IMR-90 (cell line): ENCODE results near the gene SHISA8. TPM values are rescaled to one million over a fixed set of nuclear protein-coding genes. Genes with fewer than 3 reads are reported as not detected.

Experiments used
- ATAC-seq: fragments of 200-7000 bp; cut with Tn5 transposase; 2 replicates; pipeline ENCODE4 v1.9.1; 2020; ENCODE audit warnings: low read depth, mild to moderate bottlenecking, moderate library complexity
- BruUV-seq: library from RNA; stranded (reverse); fragments of 400-500 nt; replicated peaks from 2 replicates; lab custom pipeline; 2021; lab: Mats Ljungman, UMichigan
- CTCF ChIA-PET: fragments of 300-600 bp; formaldehyde crosslinking; extraction: SDS; loops from one replicate; lab custom pipeline; 2021; ENCODE audit warnings: antibody characterized with exemption; lab: Yijun Ruan, JAX
- POLR2A ChIA-PET: fragments of 300-600 bp; sonication (Branson Sonifier 250); formaldehyde crosslinking; loops from one replicate; lab custom pipeline; 2022; ENCODE audit warnings: antibody characterized with exemption; ENCODE audit not compliant: unreplicated experiment; lab: Charles Lee
- DNase-seq: peaks from one replicate; pipeline ENCODE4 v3.0.0; 2013
- H2AFZ ChIP-seq: replicated peaks from 2 replicates; pipeline ENCODE3; 2013; ENCODE audit warnings: low read length, mild to moderate bottlenecking; ENCODE audit not compliant: poor library complexity
- H2AK5ac ChIP-seq: 2 replicates; pipeline ENCODE4 v1.6.1; 2013; ENCODE audit warnings: low read depth, low read length, inconsistent platforms
- H2AK9ac ChIP-seq: replicated peaks from 2 replicates; pipeline ENCODE3; 2013; ENCODE audit warnings: mild to moderate bottlenecking, low read depth, low read length, moderate library complexity; ENCODE audit not compliant: poor library complexity
- H2BK120ac ChIP-seq: 2 replicates; pipeline ENCODE4 v1.6.1; 2013; ENCODE audit warnings: low read depth, low read length, inconsistent platforms
- H2BK15ac ChIP-seq: 3 replicates; pipeline ENCODE4 v1.6.1; 2013; ENCODE audit warnings: low read depth, low read length, inconsistent platforms
- H2BK20ac ChIP-seq: 2 replicates; pipeline ENCODE4 v1.6.1; 2013; ENCODE audit warnings: low read depth, mild to moderate bottlenecking, inconsistent platforms, low read length, moderate library complexity
- H2BK5ac ChIP-seq: 2 replicates; pipeline ENCODE4 v1.6.1; 2013; ENCODE audit warnings: mild to moderate bottlenecking, low read depth, low read length, inconsistent platforms; ENCODE audit not compliant: poor library complexity, severe bottlenecking
- H3K14ac ChIP-seq: replicated peaks from 2 replicates; pipeline ENCODE4 v1.6.1; 2013; ENCODE audit warnings: low read depth, low read length, inconsistent platforms
- H3K18ac ChIP-seq: 2 replicates; pipeline ENCODE4 v1.6.1; 2013; ENCODE audit warnings: low read depth, low read length, control low read depth
- H3K23ac ChIP-seq: 2 replicates; pipeline ENCODE4 v1.6.1; 2013; ENCODE audit warnings: low read depth, low read length, inconsistent platforms
- H3K27ac ChIP-seq: 2 replicates; pipeline ENCODE4 v1.5.1; 2013; ENCODE audit warnings: mild to moderate bottlenecking, control low read depth, low read length; ENCODE audit not compliant: insufficient read depth
- H3K27me3 ChIP-seq: 2 replicates; pipeline ENCODE4 v1.6.1; 2013; ENCODE audit warnings: low read length; ENCODE audit not compliant: control insufficient read depth, insufficient read depth
- H3K36me3 ChIP-seq: 2 replicates; pipeline ENCODE4 v1.6.1; 2013; ENCODE audit warnings: low read length, mixed read lengths; ENCODE audit not compliant: control insufficient read depth, insufficient read depth
- H3K4ac ChIP-seq: 2 replicates; pipeline ENCODE4 v1.6.1; 2013; ENCODE audit warnings: low read depth, low read length, inconsistent platforms
- H3K4me1 ChIP-seq: 2 replicates; pipeline ENCODE4 v1.6.1; 2013; ENCODE audit warnings: low read length, mixed read lengths; ENCODE audit not compliant: control insufficient read depth, insufficient read depth
- H3K4me2 ChIP-seq: 2 replicates; pipeline ENCODE4 v1.6.1; 2013; ENCODE audit warnings: low read depth, mild to moderate bottlenecking, control low read depth, low read length, moderate library complexity
- H3K4me3 ChIP-seq: 2 replicates; pipeline ENCODE4 v1.5.1; 2013; ENCODE audit warnings: low read depth, mild to moderate bottlenecking, control low read depth, low read length, moderate library complexity; ENCODE audit not compliant: insufficient read depth
- H3K56ac ChIP-seq: 2 replicates; pipeline ENCODE4 v1.6.1; 2013; ENCODE audit warnings: low read length, inconsistent platforms; ENCODE audit not compliant: insufficient read depth; ENCODE audit errors: extremely low read depth
- H3K79me1 ChIP-seq, 2 experiments: 2 replicates each; pipeline ENCODE4 v1.6.1; 2013; ENCODE audit warnings: low read length in 2 of 2, inconsistent platforms in 1 of 2, low read depth in 1 of 2
- H3K9ac ChIP-seq: 2 replicates; pipeline ENCODE4 v1.6.1; 2013; ENCODE audit warnings: low read depth, low read length, control low read depth
- H3K9me1 ChIP-seq: 2 replicates; pipeline ENCODE4 v1.6.1; 2013; ENCODE audit warnings: low read length, inconsistent platforms; ENCODE audit not compliant: insufficient read depth
- H3K9me3 ChIP-seq: 2 replicates; pipeline ENCODE4 v1.6.1; 2013; ENCODE audit warnings: low read length; ENCODE audit not compliant: control insufficient read depth, insufficient read depth
- H4K20me1 ChIP-seq: 2 replicates; pipeline ENCODE4 v1.6.1; 2013; ENCODE audit warnings: low read length, inconsistent platforms; ENCODE audit not compliant: insufficient read depth
- H4K5ac ChIP-seq: 2 replicates; pipeline ENCODE4 v1.6.1; 2013; ENCODE audit warnings: mild to moderate bottlenecking, low read depth, low read length, control low read depth
- H4K8ac ChIP-seq, 2 experiments: 2 replicates each; pipeline ENCODE4 v1.6.1; 2013; ENCODE audit warnings: low read depth in 2 of 2, low read length in 2 of 2, control low read depth in 1 of 2, inconsistent platforms in 1 of 2
- H4K91ac ChIP-seq: 2 replicates; pipeline ENCODE4 v1.6.1; 2013; ENCODE audit warnings: low read depth, low read length, inconsistent platforms; ENCODE audit not compliant: insufficient read depth
- RFX5 ChIP-seq: IDR thresholded peaks from 2 replicates; pipeline ENCODE4 v1.8.0; 2012; ENCODE audit warnings: low read depth, mild to moderate bottlenecking, low read length, moderate library complexity
- WGBS, 2 experiments: methylation state at CpG; one replicate each; pipeline versions ENCODE4 v1.1.5 to v1.1.7; 2013; ENCODE audit warnings: missing lambda C conversion rate in 2 of 2; ENCODE audit not compliant: insufficient read length in 1 of 2; ENCODE audit errors: extremely low coverage in 2 of 2; 5-methylcytosine and 5-hydroxymethylcytosine counted together
- dilution Hi-C: fragments of 300-500 bp; cut with HindIII; formaldehyde crosslinking; loops from one replicate; pipeline ENCODE4 v1.14.3; 2018; ENCODE audit warnings: low sequenced_read_pairs; ENCODE audit not compliant: unreplicated experiment
- in situ Hi-C: fragments of 300-500 bp; cut with MboI; formaldehyde crosslinking; loops from 3 replicates; pipeline ENCODE4 v1.14.3; 2019; ENCODE audit warnings: low sequenced_read_pairs, inconsistent platforms, mixed read lengths
- intact Hi-C: fragments of 100-400 bp; cut with micrococcal nuclease; formaldehyde crosslinking; loops from 2 replicates; pipeline ENCODE4 v1.10.0; 2022
- polyA plus RNA-seq, 3 experiments: library from polyadenylated mRNA; depleted of rRNA; stranded (reverse); fragments of >200 nt; gene quantifications; 2 replicates each; pipeline ENCODE4 v1.2.3, GENCODE V29; 2012; ENCODE audit warnings: low replicate concordance in 1 of 3
- total RNA-seq: library from RNA; depleted of rRNA; stranded (reverse); fragments of >200 nt; gene quantifications from 2 replicates; pipeline ENCODE4 v1.2.3, GENCODE V29; 2012

Gene SHISA8
- total and polyA plus RNA-seq, 2 of the 4 experiments (the other 2 are of a cell fraction): not detected

- Histone ChIP-seq H2AK9ac (no peak overlapping the region), H3K27me3 (no peaks in the 10 kb centered on the region), H4K91ac (no peak overlapping the region), H2AFZ (no peak overlapping the region), H2AK5ac (no peak overlapping the region), H3K27ac (no peak overlapping the region), H2BK15ac (no peak overlapping the region), H3K56ac (no peak overlapping the region), H3K9me1 (no peaks in the 10 kb centered on the region; the same call in none of the 2 replicates), H3K4ac (no peak overlapping the region), H3K14ac (no peak overlapping the region), H4K20me1 (no peaks in the 10 kb centered on the region; the same call in 1 of the 2 replicates), H2BK20ac (no peak overlapping the region), H3K9me3 (no peaks in the 10 kb centered on the region), H3K4me3 (no peak overlapping the region), H2BK120ac (no peak overlapping the region), H3K9ac (no peak overlapping the region), H4K5ac (no peak overlapping the region), H3K18ac (no peak overlapping the region), H3K4me2 (no peak overlapping the region), H3K4me1 (peaks cover 1% of the 10 kb centered on the region; the same call in 1 of the 2 replicates), H3K79me1 (0 out of 4 replicates have a peak, but pooled peaks cover 0 to 3% of the 10 kb centered on the region in 2 experiments), H2BK5ac (no peak overlapping the region), H4K8ac (no peak overlapping the region), H3K23ac (no peak overlapping the region), H3K36me3 (peaks cover 24% of the 10 kb centered on the region)
- dilution Hi-C loops: no loop called here
- ATAC-seq (no peak), DNase-seq (no peak)
- no TSS peak for BruUV-seq
- WGBS, 2 experiments: 90% methylated on average over 2 of the region's 4 CpGs; no CpG with 5 or more reads in 1 of the 2 experiments
- intact Hi-C loops: no loop called here
- TF ChIP-seq RFX5: no peak
- POLR2A ChIA-PET: no interaction called here
- in situ Hi-C loops: no loop called here
- CTCF ChIA-PET: no interaction called here
Observed at GRCh38 chr22:41892721-41893120, 22.2 kb downstream of the SHISA8 start.
